WI38 (cell line): ENCODE data around the gene SLAIN2.

Experiments
- H3K4me3 ChIP-seq: 2 replicates; pipeline ENCODE4 v1.5.1; 2011; ENCODE audit warnings: low read depth, mild to moderate bottlenecking, control low read depth, low read length
- CTCF ChIP-seq: IDR thresholded peaks from 2 replicates; pipeline ENCODE4 v1.5.1; 2012; ENCODE audit warnings: low read depth, mild to moderate bottlenecking, control low read depth, low read length

SLAIN2 gene

GRCh38 chr4:48369771-48370170, 28.4 kb downstream of the SLAIN2 start:
- no peak for TF ChIP-seq CTCF
- H3K4me3 ChIP-seq = no peak overlapping the region

- H3K4me3 ChIP-seq = no peak overlapping the region
- no peak for TF ChIP-seq CTCF
Measured at GRCh38 chr4:48370260-48371134, 29.2 kb downstream of the SLAIN2 start.

GRCh38 chr4:48372272-48372671, 30.9 kb downstream of the SLAIN2 start:
- no peak for TF ChIP-seq CTCF
- no peak overlapping the region for H3K4me3 ChIP-seq

- TF ChIP-seq CTCF = no peak
- no peak overlapping the region for H3K4me3 ChIP-seq
Measured at GRCh38 chr4:48375651-48376304, 34.4 kb downstream of the SLAIN2 start.

- H3K4me3 ChIP-seq = no peak overlapping the region
- TF ChIP-seq CTCF = no peak
Measured at GRCh38 chr4:48379587-48380180, 38.4 kb downstream of the SLAIN2 start.

GRCh38 chr4:48380583-48381167, 39.3 kb downstream of the SLAIN2 start:
- no peak for TF ChIP-seq CTCF
- no peak overlapping the region for H3K4me3 ChIP-seq
